SH-SY5Y (cell line): Measurements from ENCODE around the gene CCDC40.

Experiments
- GATA2 ChIP-seq: IDR thresholded peaks from 2 replicates; pipeline ENCODE4 v1.6.1; 2011; ENCODE audit warnings: mild to moderate bottlenecking, low read depth, low read length
- GATA3 ChIP-seq: IDR thresholded peaks from 2 replicates; pipeline ENCODE4 v1.6.1; 2011; ENCODE audit warnings: low read depth, mild to moderate bottlenecking, low read length, moderate library complexity

- no peak for TF ChIP-seq GATA2
- TF ChIP-seq GATA3 = no peak
Observed at GRCh38 chr17:80129006-80129565, 92.6 kb downstream of the CCDC40 start.
